Esophagus squamous epithelium (tissue), 4 donors: ENCODE results near the gene APBB3.

Source experiments
- POLR2A ChIP-seq, 4 donors: fragments of 450-650 bp; IDR thresholded peaks; one replicate each; pipeline ENCODE4 v1.6.1; 2017; ENCODE audit warnings: antibody characterized with exemption in 4 of 4, mild to moderate bottlenecking in 4 of 4, moderate library complexity in 3 of 4
- TF ChIP-seq, protein P1 (sequence below), 6 experiments: fragments of 450-650 bp in 4 of 6; fragments of 200-600 bp in 2 of 6; sonication (generic) in 2 of 6; IDR thresholded peaks; one replicate each; pipeline ENCODE4 v1.5.1; 2016 to 2019; ENCODE audit warnings: antibody characterized with exemption in 6 of 6, mild to moderate bottlenecking in 4 of 6, moderate library complexity in 4 of 6

DNA sequence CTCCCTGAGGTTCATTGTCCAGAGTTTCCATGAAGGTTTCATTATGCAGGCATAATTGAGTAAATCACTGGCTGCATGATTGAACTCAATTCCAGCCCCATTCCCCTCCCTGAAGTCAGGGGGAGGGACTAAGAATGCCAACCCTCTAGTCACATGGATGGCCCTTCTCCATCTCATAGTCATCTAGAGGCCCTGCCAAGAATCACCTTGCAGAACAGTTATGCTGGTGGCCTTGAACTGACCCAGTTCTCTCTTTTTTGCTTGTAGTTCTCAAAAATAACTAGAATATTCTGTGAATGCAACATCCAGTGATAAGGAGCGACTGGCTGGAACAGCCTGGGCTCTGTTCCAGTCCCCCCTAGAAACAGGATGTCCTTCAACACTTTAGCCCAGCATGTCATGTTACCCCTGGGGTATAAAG, 31.9 kb upstream of the APBB3 start:
- no peak for TF ChIP-seq POLR2A (IDR thresholded peaks at IDR 0.05)
- TF ChIP-seq, protein P1, sequence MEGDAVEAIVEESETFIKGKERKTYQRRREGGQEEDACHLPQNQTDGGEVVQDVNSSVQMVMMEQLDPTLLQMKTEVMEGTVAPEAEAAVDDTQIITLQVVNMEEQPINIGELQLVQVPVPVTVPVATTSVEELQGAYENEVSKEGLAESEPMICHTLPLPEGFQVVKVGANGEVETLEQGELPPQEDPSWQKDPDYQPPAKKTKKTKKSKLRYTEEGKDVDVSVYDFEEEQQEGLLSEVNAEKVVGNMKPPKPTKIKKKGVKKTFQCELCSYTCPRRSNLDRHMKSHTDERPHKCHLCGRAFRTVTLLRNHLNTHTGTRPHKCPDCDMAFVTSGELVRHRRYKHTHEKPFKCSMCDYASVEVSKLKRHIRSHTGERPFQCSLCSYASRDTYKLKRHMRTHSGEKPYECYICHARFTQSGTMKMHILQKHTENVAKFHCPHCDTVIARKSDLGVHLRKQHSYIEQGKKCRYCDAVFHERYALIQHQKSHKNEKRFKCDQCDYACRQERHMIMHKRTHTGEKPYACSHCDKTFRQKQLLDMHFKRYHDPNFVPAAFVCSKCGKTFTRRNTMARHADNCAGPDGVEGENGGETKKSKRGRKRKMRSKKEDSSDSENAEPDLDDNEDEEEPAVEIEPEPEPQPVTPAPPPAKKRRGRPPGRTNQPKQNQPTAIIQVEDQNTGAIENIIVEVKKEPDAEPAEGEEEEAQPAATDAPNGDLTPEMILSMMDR (IDR thresholded peaks at IDR 0.05) = no peak
